ENCODE data around the gene FCGR2B.
"Not testable (repeated sequence)": the region's sequence is repeated elsewhere in the genome, so short reads cannot be mapped to it uniquely, and the experiment has no call there.

Gene FCGR2B

DNA sequence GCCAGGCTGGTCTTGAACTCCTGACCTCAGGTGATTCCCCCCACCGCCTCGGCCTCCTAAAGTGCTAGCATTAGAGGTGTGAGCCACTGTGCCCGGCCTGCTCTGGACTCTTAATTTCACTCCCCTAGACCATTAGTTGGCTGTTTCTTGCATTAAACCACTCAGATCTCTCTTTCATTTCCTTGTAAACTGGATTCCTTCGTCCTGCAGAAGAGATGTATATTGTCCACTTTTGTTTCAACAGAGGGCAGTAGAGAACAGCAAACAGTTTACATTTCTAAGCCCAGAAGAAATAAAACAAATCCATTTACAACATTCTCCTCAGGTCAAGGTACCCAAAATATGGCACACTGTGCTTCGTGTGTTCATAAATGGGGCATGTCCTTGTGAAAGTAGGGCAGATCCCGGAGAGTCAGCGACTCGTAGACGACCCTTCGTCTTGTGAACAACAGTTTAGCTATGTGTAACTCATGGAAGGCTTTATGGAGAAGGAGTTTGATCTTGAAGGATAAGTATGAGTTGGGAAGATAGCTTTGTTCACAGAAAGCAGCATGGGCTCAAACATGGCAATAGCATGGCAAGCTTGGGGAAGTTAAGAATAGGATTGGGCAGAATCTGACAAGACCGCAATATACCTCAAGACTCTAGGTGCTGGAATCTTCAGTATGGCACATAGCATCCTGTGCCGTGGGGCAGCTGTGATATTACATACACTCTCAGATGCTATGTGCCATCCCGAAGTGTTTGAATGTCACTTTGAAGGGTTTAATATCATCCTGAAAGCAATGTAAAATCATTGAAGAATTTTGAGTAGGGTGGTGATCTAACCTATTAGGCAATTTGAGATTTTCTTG is 15.2 kb upstream of the FCGR2B start:
- in situ Hi-C loops (cut with MboI; ENCODE audit: low sequenced_read_pairs): not testable (repeated sequence)

DNA sequence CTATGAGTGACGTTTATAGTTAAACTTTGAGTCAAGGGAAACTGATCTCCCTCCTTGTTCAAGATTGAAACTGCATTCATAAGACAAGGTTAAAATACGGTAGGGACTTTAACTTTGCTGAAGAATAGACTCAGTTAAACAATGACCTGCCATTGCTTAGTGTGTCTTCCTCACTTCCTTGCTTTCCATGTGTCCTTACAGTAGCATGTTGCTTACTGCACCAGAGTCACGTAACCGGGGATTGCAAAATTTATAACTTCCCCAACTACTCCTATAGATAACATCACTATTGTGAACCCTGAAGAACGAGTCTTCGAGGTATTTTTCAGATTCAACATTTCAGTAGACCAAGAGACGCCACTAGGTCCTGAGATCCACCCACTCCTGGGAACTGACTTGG is 9.4 kb upstream of the FCGR2B start:
- in situ Hi-C loops (cut with MboI; ENCODE audit: low sequenced_read_pairs): not testable (repeated sequence)

DNA sequence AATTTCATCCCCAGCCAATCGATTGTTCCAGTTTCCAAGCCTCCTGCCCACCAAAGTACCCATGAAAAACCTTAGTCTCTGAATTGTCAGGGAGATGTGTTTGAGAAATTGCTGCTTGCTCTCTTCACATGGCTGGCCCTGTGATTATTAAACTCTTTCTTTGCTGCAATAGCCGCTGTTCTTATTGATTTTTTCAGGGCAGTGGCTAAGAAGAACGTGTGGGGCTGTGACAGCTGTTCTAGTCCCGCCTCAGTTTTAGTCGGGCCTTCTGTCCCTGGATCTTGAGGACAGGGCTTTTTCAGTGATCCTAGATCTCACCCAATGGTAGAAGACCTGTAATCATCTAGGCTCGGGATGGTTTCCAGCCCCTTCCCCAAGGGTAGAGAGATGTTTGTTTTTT is 9.0 kb upstream of the FCGR2B start:
- in situ Hi-C loops (cut with MboI; ENCODE audit: low sequenced_read_pairs): not testable (repeated sequence)

DNA sequence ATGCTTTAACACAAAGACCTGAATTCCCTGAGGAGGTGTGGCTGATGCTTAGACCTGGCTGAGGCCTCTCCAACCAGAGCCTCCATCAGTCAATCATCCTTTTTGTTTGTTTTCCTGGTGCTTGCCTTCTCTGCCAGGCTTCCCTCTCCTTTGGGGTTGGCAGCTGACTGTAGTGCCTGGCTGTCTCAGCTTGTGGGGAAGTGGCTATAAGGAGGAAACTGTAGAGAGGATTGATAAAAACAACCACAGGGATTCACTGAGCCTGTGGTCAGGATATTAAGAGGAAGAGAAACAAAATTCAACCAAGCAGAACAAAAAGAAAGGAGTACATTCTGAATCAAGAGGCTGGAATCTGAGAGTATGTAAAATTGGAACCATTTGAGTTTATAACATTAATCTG is 4.4 kb upstream of the FCGR2B start:
- in situ Hi-C loops (cut with MboI; ENCODE audit: low sequenced_read_pairs): not testable (repeated sequence)

- in situ Hi-C loops (cut with MboI; ENCODE audit: low sequenced_read_pairs): not testable (repeated sequence)
These were observed 1.2 kb upstream of the FCGR2B start for GRCh38 chr1:161661660-161662311.

DNA sequence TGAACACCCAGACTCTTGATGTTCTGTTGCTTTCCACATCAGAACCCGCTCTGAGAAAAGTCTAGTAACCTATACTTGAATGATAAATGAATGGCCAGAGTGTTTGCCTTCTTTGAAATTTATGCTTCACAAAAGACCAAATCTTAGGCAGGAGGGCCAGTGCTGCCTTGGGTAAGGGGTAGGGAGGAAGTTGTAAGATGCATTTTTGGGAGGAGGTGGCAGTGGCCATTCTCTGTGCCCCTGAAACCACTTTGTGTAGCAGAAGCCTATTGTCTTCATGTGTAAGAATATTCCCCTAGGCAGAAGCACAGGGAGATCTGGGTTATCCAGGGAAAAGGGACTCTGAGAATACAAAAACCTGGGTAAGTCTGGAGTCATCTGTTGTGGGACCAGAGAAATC is 626 bp downstream of the FCGR2B start:
- in situ Hi-C loops (cut with MboI; ENCODE audit: low sequenced_read_pairs): not testable (repeated sequence)

DNA sequence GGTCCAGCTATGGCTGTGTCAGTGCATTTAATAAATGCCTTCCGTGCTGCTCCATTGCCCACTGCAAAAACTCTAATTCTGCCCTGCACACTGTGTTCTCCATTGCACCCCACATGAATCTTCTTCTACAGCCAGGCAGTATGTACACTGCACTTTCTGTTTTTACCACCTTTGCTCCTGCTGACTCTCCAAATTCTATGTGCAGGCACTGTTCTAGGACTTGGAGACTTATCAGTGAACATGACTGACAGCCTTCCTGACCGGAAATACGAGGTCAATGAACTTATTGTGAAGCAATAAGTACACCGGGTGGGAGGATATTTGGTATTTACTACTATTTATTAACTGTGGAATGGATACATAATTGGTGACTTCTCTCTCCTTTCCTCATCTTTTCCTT is 1.7 kb downstream of the FCGR2B start:
- in situ Hi-C loops (cut with MboI; ENCODE audit: low sequenced_read_pairs): not testable (repeated sequence)

DNA sequence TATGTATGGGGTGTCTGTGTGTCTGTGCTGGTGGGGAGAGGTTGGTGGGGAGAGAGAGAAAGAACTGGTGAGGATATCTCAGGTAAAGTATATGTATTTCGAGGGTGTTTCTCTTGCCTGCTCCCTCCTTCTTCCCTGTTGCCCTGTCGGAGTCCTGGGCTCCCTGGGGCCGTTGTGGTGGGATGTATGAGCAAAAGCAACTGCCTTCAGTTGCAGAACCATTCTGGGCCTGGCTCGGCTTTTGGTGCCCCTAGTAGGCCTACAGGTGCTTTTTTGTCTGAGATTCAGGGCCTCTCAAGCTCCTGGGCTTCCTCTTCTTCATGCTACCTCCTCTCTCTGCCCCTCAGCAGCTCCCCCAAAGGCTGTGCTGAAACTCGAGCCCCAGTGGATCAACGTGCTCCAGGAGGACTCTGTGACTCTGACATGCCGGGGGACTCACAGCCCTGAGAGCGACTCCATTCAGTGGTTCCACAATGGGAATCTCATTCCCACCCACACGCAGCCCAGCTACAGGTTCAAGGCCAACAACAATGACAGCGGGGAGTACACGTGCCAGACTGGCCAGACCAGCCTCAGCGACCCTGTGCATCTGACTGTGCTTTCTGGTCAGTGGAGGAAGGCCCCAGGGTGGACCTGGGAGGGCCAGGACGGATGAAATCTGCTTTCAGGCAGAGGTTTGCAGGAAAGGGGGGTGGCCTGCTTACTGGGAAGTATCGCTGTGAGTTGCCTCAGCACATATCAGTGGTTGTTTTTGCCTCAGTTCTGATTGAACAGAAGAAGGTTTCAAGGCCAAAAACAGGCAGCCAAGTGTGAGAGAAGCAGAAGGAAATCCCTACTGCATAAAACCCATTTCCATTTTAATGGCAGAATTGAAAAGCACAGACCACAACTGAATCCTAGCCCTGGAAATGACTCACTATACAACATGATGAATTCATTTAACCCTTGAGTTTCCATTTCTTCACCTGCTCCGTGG is 8.4 kb downstream of the FCGR2B start:
- in situ Hi-C loops (cut with MboI; ENCODE audit: low sequenced_read_pairs): not testable (repeated sequence)

DNA sequence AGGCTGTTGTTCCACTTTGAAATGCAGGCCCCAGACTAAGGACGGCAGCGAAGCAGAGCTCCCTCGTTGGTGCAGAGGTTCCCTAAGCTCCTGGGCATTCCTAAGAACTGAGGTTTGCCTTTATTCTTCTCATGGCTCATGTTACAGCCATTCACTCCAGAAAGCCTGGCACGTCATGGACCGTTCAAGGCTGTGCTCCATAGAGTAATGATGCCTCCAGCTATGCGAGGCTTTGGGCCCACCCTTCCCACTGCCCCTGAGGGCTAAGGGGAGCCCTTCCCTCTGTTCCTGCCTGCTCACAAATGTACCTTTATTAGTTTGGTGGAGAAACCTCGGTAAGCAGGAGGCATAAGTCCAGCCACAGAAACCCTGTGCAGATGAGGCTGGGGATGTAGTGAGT is 10.5 kb downstream of the FCGR2B start:
- in situ Hi-C loops (cut with MboI; ENCODE audit: low sequenced_read_pairs): not testable (repeated sequence)

DNA sequence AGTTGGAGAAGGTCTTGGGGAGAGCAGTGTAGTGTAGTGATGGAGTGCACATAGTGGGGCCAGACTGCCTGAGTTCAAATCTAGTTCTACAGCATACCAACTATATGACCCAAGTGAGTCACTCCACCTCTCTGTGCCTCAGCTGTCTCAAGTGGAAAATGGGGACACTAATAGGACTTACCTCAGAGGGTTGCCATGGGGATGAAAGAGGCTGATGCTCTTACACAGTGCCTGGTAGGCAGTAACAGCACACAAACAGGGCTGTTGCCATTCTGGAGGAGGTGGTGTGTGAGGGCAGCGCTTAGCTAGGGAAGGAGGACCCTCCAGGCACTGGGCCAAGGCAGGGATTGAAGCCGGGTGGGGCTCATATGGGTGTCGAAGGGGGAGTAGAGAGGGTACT is 11.5 kb downstream of the FCGR2B start:
- in situ Hi-C loops (cut with MboI; ENCODE audit: low sequenced_read_pairs): not testable (repeated sequence)

DNA sequence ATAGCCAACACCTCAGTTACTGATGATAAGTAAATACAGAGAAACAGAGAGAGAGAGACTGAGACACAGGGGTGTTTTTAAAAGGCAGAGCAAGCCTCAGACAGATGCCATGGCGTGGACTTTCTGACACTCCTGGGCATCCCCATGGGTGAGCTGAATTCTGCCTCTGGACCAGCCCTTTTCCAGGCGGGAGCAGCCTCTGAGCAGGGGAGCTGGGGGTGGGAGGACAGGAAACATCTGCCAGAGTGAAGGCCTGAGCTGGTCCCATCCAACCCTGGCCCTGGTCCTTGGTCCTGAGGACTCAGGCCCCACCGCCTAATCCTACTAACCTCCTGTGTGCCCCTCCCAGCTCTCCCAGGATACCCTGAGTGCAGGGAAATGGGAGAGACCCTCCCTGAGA is 12.0 kb downstream of the FCGR2B start:
- in situ Hi-C loops (cut with MboI; ENCODE audit: low sequenced_read_pairs): not testable (repeated sequence)

GRCh38 chr1:161676441-161676840 is 13.5 kb downstream of the FCGR2B start:
- in situ Hi-C loops (cut with MboI; ENCODE audit: low sequenced_read_pairs): no loop called here

DNA sequence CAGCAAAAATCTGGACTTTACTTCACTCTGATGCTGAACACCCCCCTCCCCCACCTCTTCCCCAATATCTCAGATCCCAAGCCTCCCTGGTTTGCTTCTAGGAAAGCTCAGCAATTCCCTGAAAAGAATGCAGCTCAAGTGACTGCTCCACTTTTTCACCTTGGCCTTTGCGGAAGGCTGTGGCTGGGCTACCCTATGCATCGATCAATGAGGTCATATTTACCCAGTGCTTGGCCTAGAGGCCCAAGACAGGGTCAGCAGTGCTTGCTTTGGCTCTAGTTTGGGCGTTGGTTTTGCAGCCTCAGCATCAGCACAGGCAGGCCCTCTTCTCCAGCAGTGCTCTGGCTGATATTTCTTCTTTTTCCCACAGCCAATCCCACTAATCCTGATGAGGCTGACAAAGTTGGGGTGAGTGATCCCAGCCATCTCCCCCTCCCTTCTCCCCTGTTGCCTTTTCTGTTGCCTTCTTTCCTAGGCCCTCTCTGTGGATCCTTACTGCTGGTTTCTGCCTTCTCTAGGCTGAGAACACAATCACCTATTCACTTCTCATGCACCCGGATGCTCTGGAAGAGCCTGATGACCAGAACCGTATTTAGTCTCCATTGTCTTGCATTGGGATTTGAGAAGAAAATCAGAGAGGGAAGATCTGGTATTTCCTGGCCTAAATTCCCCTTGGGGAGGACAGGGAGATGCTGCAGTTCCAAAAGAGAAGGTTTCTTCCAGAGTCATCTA is 14.2 kb downstream of the FCGR2B start:
- in situ Hi-C loops (cut with MboI; ENCODE audit: low sequenced_read_pairs): no loop called here

DNA sequence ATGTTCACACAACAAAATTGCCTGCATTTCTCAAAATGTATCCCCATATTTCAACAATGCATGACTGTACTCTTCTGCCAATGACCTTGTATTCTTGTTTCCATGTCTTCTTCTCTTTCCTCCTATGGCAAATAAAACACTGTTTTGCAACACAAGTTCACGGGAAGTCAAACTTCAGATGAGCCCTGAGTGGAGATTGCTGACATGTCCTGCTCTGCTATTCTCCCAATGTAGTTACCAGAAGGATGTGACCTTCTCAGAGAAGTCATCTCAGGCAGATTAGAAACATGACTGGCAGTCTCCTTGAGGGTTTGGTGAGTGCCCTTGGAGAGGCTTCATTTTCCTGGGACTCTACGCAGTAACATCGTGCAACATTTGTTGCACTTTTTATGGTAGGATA is 15.6 kb downstream of the FCGR2B start:
- in situ Hi-C loops (cut with MboI; ENCODE audit: low sequenced_read_pairs): no loop called here

DNA sequence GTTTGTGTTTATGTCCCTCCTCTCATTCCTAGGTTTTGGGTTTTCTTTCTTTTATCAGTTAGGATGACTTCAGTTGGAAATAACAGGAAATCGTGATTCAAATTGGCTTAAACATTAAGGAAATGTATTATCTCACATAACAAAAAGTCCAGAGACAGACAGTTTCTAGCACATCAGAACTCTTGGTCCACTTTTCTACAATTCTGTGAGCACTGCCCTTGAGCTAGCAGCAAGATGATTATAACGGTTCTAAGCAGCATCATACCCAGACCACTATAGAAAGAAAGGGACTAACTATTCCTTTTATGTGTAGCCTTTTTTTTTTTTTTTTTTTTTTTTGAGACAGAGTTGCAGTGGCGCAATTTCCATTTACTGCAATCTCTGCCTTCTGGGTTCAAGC is 18.9 kb downstream of the FCGR2B start:
- in situ Hi-C loops (cut with MboI; ENCODE audit: low sequenced_read_pairs): no loop called here

GRCh38 chr1:161688946-161689345 is 26.0 kb downstream of the FCGR2B start:
- in situ Hi-C loops (cut with MboI; ENCODE audit: low sequenced_read_pairs): no loop called here

DNA sequence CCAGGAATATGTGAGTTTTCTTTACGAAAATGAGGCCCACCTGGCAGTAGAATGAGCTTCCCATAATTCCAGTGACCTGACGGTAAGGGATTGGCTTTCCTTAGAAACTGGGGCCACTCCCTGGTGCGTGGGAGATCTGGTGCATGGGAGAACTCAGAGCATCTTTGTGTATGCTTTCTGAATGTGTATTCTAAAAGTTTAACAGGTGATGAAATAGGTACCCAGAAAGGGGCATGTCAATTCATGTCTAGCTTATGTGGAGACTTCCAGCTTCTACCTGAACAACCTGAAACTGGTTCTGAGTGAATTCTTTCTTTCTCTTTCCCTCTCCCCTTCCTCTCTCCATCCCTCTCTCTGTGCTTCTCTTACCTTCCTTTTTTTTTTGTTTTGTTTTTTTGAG is 28.9 kb downstream of the FCGR2B start:
- in situ Hi-C loops (cut with MboI; ENCODE audit: low sequenced_read_pairs): no loop called here

- in situ Hi-C loops (cut with MboI; ENCODE audit: low sequenced_read_pairs): not testable (repeated sequence)
These were observed 30.2 kb downstream of the FCGR2B start for GRCh38 chr1:161693020-161693712.

DNA sequence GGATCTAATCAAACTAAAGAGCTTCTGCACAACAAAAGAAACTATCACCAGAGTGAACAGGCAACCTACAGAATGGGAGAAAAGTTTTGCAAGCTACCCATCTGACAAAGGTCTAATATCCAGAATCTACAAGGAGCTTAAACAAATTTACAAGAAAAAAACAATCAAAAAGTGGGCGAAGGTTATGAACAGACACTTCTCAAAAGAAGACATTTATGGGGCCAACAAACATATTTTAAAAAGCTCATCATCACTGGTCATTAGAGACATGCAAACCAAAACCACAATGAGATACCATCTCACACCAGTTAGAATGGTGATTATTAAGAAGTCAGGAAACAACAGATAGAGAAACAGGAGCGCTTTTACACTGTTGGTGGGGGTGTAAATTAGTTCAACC is 35.4 kb downstream of the FCGR2B start:
- in situ Hi-C loops (cut with MboI; ENCODE audit: low sequenced_read_pairs): not testable (repeated sequence)

DNA sequence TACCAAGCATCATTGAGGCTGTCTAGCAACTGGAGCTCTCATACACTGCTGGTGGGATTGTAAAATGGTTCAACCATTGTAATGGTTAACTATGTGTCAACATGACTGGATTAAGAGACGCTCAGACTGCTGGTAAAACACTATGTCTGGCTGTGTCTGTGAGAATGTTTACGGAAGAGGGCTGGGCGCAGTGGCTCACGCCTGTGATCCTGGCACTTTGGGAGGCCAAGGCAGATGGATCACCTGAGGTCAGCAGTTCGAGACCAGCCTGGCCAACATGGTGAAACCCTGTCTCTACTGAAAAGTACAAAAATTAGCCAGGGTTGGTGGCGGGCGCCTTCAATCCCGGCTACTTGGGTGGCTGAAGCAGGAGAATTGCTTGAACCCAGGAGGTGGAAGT is 39.3 kb downstream of the FCGR2B start:
- in situ Hi-C loops (cut with MboI; ENCODE audit: low sequenced_read_pairs): no loop called here

Data from HL-60/S4 treated with phorbol 12-myristate 13-acetate at 8.2 ng/mL for 4 days and 3 days (cell line).